Uterus (tissue), 4 donors: ENCODE data around the gene AGBL2. TPM values are rescaled to one million over a fixed set of nuclear protein-coding genes. Genes with fewer than 3 reads are reported as not detected.

Experiments
- DNase-seq, 2 donors: peaks; one replicate each; pipeline ENCODE4 v3.0.0-alpha.2; 2019 to 2020
- H3K27ac ChIP-seq, 2 donors: fragments of 200-600 bp; sonication (generic); 1 replicate in 1 of 2; 2 replicates in 1 of 2; pipeline ENCODE4 v1.5.1; 2016 to 2018
- H3K27me3 ChIP-seq, 2 donors: fragments of 200-600 bp; sonication (generic); one replicate each; pipeline ENCODE4 v1.5.1; 2018 to 2019; ENCODE audit warnings: control low read depth in 1 of 2
- H3K36me3 ChIP-seq, 2 donors: fragments of 200-600 bp; sonication (generic); one replicate each; pipeline ENCODE4 v1.5.1; 2019; ENCODE audit warnings: control low read depth in 1 of 2
- H3K4me1 ChIP-seq, 2 donors: fragments of 200-600 bp; sonication (generic); one replicate each; pipeline ENCODE4 v1.5.1; 2018 to 2019; ENCODE audit warnings: control low read depth in 1 of 2
- H3K4me3 ChIP-seq, 2 donors: fragments of 200-600 bp; sonication (generic); 1 replicate in 1 of 2; 2 replicates in 1 of 2; pipeline ENCODE4 v1.5.1; 2018 to 2019; ENCODE audit warnings: mild to moderate bottlenecking in 1 of 2
- H3K9me3 ChIP-seq, 2 donors: fragments of 200-600 bp; sonication (generic); one replicate each; pipeline ENCODE4 v1.5.1; 2019; ENCODE audit warnings: control low read depth in 1 of 2
- POLR2A ChIP-seq, 2 donors: fragments of 450-650 bp; IDR thresholded peaks; one replicate each; pipeline ENCODE4 v1.6.1; 2016; ENCODE audit warnings: antibody characterized with exemption in 2 of 2, mild to moderate bottlenecking in 1 of 2, moderate library complexity in 1 of 2
- intact Hi-C: fragments of 100-400 bp; cut with DNase I; formaldehyde crosslinking; loops from one replicate; pipeline ENCODE4 v1.15.1; 2023; ENCODE audit warnings: low total_unique reads
- total RNA-seq, 4 donors: library from RNA; depleted of rRNA in 3 of 4; stranded (reverse); fragments of >200 nt in 3 of 4; gene quantifications; one replicate each; pipeline versions ENCODE4 v1.1.0 to v1.2.4, GENCODE V29; 2014 to 2023
- TF ChIP-seq, protein P1 (sequence below), 4 experiments: fragments of 200-600 bp in 2 of 4; fragments of 450-650 bp in 2 of 4; sonication (generic) in 2 of 4; IDR thresholded peaks; one replicate each; pipeline ENCODE4 v1.5.1; 2016 to 2019; ENCODE audit warnings: antibody characterized with exemption in 4 of 4, mild to moderate bottlenecking in 2 of 4, moderate library complexity in 1 of 4
- donor health status: DM: yes; HTN: yes; CAD: no.

The AGBL2 gene
- total RNA-seq, 4 donors from 2014 or later = 1.3 to 45.6 (median 2.6) TPM

GRCh38 chr11:47732271-47732670 is 17.1 kb upstream of the AGBL2 start:
- no peaks in the 10 kb centered on the region for H3K27me3 ChIP-seq
- H3K4me1 ChIP-seq = no peaks in the 10 kb centered on the region
- H3K4me3 ChIP-seq = no peak overlapping the region
- H3K27ac ChIP-seq = no peak overlapping the region
- intact Hi-C loops = no loop called here
- DNase-seq = no peak
- TF ChIP-seq POLR2A (IDR thresholded peaks at IDR 0.05) = no peak
- TF ChIP-seq, protein P1, sequence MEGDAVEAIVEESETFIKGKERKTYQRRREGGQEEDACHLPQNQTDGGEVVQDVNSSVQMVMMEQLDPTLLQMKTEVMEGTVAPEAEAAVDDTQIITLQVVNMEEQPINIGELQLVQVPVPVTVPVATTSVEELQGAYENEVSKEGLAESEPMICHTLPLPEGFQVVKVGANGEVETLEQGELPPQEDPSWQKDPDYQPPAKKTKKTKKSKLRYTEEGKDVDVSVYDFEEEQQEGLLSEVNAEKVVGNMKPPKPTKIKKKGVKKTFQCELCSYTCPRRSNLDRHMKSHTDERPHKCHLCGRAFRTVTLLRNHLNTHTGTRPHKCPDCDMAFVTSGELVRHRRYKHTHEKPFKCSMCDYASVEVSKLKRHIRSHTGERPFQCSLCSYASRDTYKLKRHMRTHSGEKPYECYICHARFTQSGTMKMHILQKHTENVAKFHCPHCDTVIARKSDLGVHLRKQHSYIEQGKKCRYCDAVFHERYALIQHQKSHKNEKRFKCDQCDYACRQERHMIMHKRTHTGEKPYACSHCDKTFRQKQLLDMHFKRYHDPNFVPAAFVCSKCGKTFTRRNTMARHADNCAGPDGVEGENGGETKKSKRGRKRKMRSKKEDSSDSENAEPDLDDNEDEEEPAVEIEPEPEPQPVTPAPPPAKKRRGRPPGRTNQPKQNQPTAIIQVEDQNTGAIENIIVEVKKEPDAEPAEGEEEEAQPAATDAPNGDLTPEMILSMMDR (IDR thresholded peaks at IDR 0.05) = no peak
- H3K36me3 ChIP-seq = no peaks in the 10 kb centered on the region
- H3K9me3 ChIP-seq = no peaks in the 10 kb centered on the region

GRCh38 chr11:47731475-47731874 is 16.3 kb upstream of the AGBL2 start:
- no peak for TF ChIP-seq POLR2A (IDR thresholded peaks at IDR 0.05)
- TF ChIP-seq, protein P1 (IDR thresholded peaks at IDR 0.05) = no peak
- Histone ChIP-seq H3K4me3 (no peak overlapping the region), H3K27me3 (no peaks in the 10 kb centered on the region), H3K4me1 (no peaks in the 10 kb centered on the region), H3K27ac (no peak overlapping the region), H3K9me3 (no peaks in the 10 kb centered on the region), H3K36me3 (no peaks in the 10 kb centered on the region)
- intact Hi-C loops = no loop called here
- DNase-seq = no peak

GRCh38 chr11:47726878-47727514 is 11.8 kb upstream of the AGBL2 start:
- TF ChIP-seq POLR2A (IDR thresholded peaks at IDR 0.05) = no peak
- TF ChIP-seq, protein P1 (IDR thresholded peaks at IDR 0.05) = no peak
- H3K27ac ChIP-seq = no peak overlapping the region
- intact Hi-C loops = no loop called here
- DNase-seq = no peak
- no peaks in the 10 kb centered on the region for H3K4me1 ChIP-seq
- no peaks in the 10 kb centered on the region for H3K36me3 ChIP-seq
- H3K27me3 ChIP-seq = no peaks in the 10 kb centered on the region
- no peak overlapping the region for H3K4me3 ChIP-seq
- H3K9me3 ChIP-seq = no peaks in the 10 kb centered on the region

GRCh38 chr11:47726118-47726442 is 10.9 kb upstream of the AGBL2 start:
- intact Hi-C loops = no loop called here
- H3K4me3 ChIP-seq = no peak overlapping the region
- no peak for DNase-seq
- no peaks in the 10 kb centered on the region for H3K27me3 ChIP-seq
- TF ChIP-seq POLR2A (IDR thresholded peaks at IDR 0.05) = no peak
- TF ChIP-seq, protein P1 (IDR thresholded peaks at IDR 0.05) = no peak
- no peaks in the 10 kb centered on the region for H3K9me3 ChIP-seq
- H3K36me3 ChIP-seq = no peaks in the 10 kb centered on the region
- H3K27ac ChIP-seq = no peak overlapping the region
- H3K4me1 ChIP-seq = no peaks in the 10 kb centered on the region

DNA sequence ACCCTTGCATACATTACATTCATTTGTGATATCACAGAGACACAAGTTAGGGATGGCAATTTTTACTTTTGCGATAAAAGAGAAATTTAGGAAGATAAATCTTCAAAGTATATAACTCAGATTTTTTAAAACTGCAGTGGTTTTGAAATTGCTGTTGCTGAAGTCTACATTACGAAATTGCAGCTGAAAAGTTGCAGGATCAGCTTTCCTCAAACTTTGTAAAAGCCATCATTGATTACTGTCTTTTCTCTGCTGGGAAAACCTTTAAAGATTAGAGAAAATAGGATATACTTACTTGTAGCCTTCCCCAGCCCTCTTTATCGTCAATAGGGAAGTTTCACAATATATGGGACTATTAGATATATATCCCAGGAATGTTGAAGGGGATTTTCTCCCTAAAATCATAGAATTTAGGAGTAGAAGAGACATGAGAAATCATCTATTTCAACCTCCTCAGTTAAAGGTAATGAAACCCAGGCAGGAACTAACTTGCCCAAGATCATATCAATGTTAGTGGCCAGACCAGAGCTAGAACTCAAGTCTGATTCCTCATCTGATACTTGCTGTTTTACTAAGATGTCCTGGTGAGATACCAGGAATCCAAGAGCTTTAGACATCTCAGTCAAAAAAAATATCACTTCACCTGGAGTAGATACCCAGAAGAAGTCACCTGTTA is 10.4 kb upstream of the AGBL2 start:
- no peak overlapping the region for H3K4me3 ChIP-seq
- DNase-seq = no peak
- no peaks in the 10 kb centered on the region for H3K4me1 ChIP-seq
- H3K36me3 ChIP-seq = no peaks in the 10 kb centered on the region
- H3K27ac ChIP-seq = no peak overlapping the region
- no peaks in the 10 kb centered on the region for H3K9me3 ChIP-seq
- intact Hi-C loops = no loop called here
- H3K27me3 ChIP-seq = no peaks in the 10 kb centered on the region
- no peak for TF ChIP-seq POLR2A (IDR thresholded peaks at IDR 0.05)
- TF ChIP-seq, protein P1 (IDR thresholded peaks at IDR 0.05) = no peak
